ENCODE results near the gene RHOG. TPM values are rescaled to one million over a fixed set of nuclear protein-coding genes. Genes with fewer than 3 reads are reported as not detected.

RHOG gene
- total and polyA plus RNA-seq, 9 of the 15 experiments (the other 6 are each of a cell fraction or from before 2014, with no cell fraction given) = 22.6 to 162 (median 80.3) TPM

DNA sequence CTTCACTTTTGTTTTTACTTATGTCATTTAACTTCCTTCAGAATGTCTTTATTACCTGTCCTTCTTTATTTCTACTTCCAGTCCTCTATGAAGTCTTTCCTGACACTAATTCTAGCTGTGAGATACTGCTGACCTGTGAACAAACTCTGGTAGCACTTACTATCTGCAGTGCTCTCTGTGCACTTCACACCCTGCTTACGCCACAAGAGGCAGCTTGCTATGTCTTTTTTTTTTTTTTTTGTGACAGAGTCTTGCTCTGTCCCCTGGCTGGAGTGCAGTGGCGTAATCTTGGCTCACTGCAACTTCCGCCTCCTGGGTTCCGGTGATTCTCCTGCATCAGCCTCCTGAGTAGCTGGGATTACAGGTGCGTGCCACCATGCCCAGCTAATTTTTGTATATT, 25.4 kb upstream of the RHOG start:
- FAIRE-seq (no peak), DNase-seq (ENCODE audit: extremely low read depth in 1 of 4, low spot score in 3 of 4) (peak in 2 of 4 experiments; percentile 54 to 79), ATAC-seq (peak; percentile 80)
- Histone ChIP-seq H3K27me3 (ENCODE audit: control insufficient read depth in 2 of 2, insufficient read depth in 2 of 2, low read length in 2 of 2) (no peaks in the 10 kb centered on the region), H3K9me1 (ENCODE audit: control insufficient read depth, insufficient read depth, low read length) (no peaks in the 10 kb centered on the region), H3K79me2 (ENCODE audit: control insufficient read depth, insufficient read depth, low read length) (peaks cover 94% of the 10 kb centered on the region), H3K4me2 (ENCODE audit: insufficient read depth, low read length) (peak overlapping the region; percentile 47; the same call in 1 of the 2 replicates), H3K27ac (ENCODE audit: extremely low read depth, low read depth, low read length) (peak overlapping the region; percentile 77), H3K9ac (ENCODE audit: insufficient read depth in 1 of 2, low read depth in 2 of 2, low read length in 2 of 2) (peak overlapping the region in 1 of 2 experiments; percentile 33; a peak in 3 of 4 replicates), H3K4me3 (no peak overlapping the region), H2AFZ (ENCODE audit: low read depth, low read length) (no peak overlapping the region), H4K20me1 (replicated peaks; ENCODE audit: control insufficient read depth, insufficient read depth, low read length) (no peaks in the 10 kb centered on the region), H3K36me3 (ENCODE audit: control insufficient read depth, insufficient read depth, low read length) (no peaks in the 10 kb centered on the region), H3K9me3 (replicated peaks; ENCODE audit: control insufficient read depth, insufficient read depth, low read depth, low read length) (no peaks in the 10 kb centered on the region), H3K4me1 (replicated peaks in 1 of 2; ENCODE audit: control insufficient read depth in 2 of 2, insufficient read depth in 2 of 2, low read length in 2 of 2) (peaks cover 36 to 74% of the 10 kb centered on the region in 2 experiments)
- ChIA-PET POLR2A (interaction anchor here (0.7 to 3.3 kb wide), 4 partner anchors 11 to 225 kb away, joined by 3 to 34 read pairs (median 6); partner anchors contain the start of gene STIM1), CTCF (ENCODE audit: low intra/inter-chr PET ratio) (no interaction called here)
- in situ Hi-C loops (cut with MboI) = no loop called here
- WGBS (ENCODE audit: insufficient coverage, low coverage, missing lambda C conversion rate) = 6% methylated on average over 4 of the region's 5 CpGs
- intact Hi-C loops (cut with micrococcal nuclease) = loop anchor here (2.0 kb wide), 1 partner anchor 19 kb away; no protein-coding TSS in a partner anchor
- BruUV-seq (replicated peaks) = no TSS peak
- no peak for TF ChIP-seq FUS (optimal IDR thresholded peaks at IDR 0.05; ENCODE audit: low read depth, low read length)
- no peak for TF ChIP-seq SIX5 (IDR thresholded peaks at IDR 0.05; ENCODE audit: borderline replicate concordance in 1 of 2, insufficient read depth in 1 of 2, low read depth in 1 of 2, low read length in 2 of 2)
- no peak for TF ChIP-seq NR4A1 (CRISPR knock-in tag; IDR thresholded peaks at IDR 0.05)
- TF ChIP-seq NR4A1 (tag; IDR thresholded peaks at IDR 0.05) = no peak
- no peak for TF ChIP-seq ESRRA (IDR thresholded peaks at IDR 0.05; ENCODE audit: borderline replicate concordance, low read depth)
- TF ChIP-seq, protein P1, sequence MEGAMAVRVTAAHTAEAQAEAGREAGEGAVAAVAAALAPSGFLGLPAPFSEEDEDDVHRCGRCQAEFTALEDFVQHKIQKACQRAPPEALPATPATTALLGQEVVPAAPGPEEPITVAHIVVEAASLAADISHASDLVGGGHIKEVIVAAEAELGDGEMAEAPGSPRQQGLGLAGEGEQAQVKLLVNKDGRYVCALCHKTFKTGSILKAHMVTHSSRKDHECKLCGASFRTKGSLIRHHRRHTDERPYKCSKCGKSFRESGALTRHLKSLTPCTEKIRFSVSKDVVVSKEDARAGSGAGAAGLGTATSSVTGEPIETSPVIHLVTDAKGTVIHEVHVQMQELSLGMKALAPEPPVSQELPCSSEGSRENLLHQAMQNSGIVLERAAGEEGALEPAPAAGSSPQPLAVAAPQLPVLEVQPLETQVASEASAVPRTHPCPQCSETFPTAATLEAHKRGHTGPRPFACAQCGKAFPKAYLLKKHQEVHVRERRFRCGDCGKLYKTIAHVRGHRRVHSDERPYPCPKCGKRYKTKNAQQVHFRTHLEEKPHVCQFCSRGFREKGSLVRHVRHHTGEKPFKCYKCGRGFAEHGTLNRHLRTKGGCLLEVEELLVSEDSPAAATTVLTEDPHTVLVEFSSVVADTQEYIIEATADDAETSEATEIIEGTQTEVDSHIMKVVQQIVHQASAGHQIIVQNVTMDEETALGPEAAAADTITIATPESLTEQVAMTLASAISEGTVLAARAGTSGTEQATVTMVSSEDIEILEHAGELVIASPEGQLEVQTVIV (CRISPR knock-in tag; IDR thresholded peaks at IDR 0.05; ENCODE audit: borderline replicate concordance) = no peak
- TF ChIP-seq, protein P2, sequence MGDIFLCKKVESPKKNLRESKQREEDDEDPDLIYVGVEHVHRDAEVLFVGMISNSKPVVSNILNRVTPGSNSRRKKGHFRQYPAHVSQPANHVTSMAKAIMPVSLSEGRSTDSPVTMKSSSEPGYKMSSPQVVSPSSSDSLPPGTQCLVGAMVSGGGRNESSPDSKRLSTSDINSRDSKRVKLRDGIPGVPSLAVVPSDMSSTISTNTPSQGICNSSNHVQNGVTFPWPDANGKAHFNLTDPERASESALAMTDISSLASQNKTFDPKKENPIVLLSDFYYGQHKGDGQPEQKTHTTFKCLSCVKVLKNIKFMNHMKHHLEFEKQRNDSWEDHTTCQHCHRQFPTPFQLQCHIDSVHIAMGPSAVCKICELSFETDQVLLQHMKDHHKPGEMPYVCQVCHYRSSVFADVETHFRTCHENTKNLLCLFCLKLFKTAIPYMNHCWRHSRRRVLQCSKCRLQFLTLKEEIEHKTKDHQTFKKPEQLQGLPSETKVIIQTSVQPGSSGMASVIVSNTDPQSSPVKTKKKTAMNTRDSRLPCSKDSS (IDR thresholded peaks at IDR 0.05; ENCODE audit: low read depth, partially characterized antibody) = no peak
- TF ChIP-seq CHD1 (IDR thresholded peaks at IDR 0.05; ENCODE audit: low read length) = no peak
- TF ChIP-seq ZNF146 (CRISPR knock-in tag; IDR thresholded peaks at IDR 0.05; ENCODE audit: unreplicated experiment) = no peak
- TF ChIP-seq FOXP1 (CRISPR knock-in tag; IDR thresholded peaks at IDR 0.05) = no peak
- TF ChIP-seq, protein P3, sequence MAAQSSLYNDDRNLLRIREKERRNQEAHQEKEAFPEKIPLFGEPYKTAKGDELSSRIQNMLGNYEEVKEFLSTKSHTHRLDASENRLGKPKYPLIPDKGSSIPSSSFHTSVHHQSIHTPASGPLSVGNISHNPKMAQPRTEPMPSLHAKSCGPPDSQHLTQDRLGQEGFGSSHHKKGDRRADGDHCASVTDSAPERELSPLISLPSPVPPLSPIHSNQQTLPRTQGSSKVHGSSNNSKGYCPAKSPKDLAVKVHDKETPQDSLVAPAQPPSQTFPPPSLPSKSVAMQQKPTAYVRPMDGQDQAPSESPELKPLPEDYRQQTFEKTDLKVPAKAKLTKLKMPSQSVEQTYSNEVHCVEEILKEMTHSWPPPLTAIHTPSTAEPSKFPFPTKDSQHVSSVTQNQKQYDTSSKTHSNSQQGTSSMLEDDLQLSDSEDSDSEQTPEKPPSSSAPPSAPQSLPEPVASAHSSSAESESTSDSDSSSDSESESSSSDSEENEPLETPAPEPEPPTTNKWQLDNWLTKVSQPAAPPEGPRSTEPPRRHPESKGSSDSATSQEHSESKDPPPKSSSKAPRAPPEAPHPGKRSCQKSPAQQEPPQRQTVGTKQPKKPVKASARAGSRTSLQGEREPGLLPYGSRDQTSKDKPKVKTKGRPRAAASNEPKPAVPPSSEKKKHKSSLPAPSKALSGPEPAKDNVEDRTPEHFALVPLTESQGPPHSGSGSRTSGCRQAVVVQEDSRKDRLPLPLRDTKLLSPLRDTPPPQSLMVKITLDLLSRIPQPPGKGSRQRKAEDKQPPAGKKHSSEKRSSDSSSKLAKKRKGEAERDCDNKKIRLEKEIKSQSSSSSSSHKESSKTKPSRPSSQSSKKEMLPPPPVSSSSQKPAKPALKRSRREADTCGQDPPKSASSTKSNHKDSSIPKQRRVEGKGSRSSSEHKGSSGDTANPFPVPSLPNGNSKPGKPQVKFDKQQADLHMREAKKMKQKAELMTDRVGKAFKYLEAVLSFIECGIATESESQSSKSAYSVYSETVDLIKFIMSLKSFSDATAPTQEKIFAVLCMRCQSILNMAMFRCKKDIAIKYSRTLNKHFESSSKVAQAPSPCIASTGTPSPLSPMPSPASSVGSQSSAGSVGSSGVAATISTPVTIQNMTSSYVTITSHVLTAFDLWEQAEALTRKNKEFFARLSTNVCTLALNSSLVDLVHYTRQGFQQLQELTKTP (IDR thresholded peaks at IDR 0.05; ENCODE audit: low read depth in 1 of 2, partially characterized antibody in 2 of 2) = no peak
- no peak for TF ChIP-seq DIDO1 (tag; IDR thresholded peaks at IDR 0.05; ENCODE audit: low read depth)
- no peak for TF ChIP-seq ZNF561 (CRISPR knock-in tag; conservative IDR thresholded peaks at IDR 0.05)
- TF ChIP-seq SMARCA5 (IDR thresholded peaks at IDR 0.05) = no peak; the same call in 1 of the 2 replicates
- no peak for TF ChIP-seq SREBF2 (CRISPR knock-in tag; IDR thresholded peaks at IDR 0.05)
- no peak for TF ChIP-seq NCOA6 (IDR thresholded peaks at IDR 0.05)

All from K562 (cell line).